Peyer's patch (tissue), 4 donors: ENCODE data around the gene IGFBP6.

Experiments used
- CTCF ChIP-seq, 6 experiments: fragments of 450-650 bp in 4 of 6; fragments of 200-600 bp in 2 of 6; sonication (generic) in 1 of 6; IDR thresholded peaks; one replicate each; pipeline ENCODE4 v1.5.1; 2017 to 2019; ENCODE audit warnings: antibody characterized with exemption in 6 of 6, mild to moderate bottlenecking in 3 of 6, moderate library complexity in 1 of 6
- POLR2A ChIP-seq, 2 donors: fragments of 450-650 bp; IDR thresholded peaks; one replicate each; pipeline ENCODE4 v1.5.1; 2017; ENCODE audit warnings: antibody characterized with exemption in 2 of 2, mild to moderate bottlenecking in 2 of 2, moderate library complexity in 2 of 2

GRCh38 chr12:53124352-53124723, 26.9 kb downstream of the IGFBP6 start:
- TF ChIP-seq POLR2A (IDR thresholded peaks at IDR 0.05), result no peak
- TF ChIP-seq CTCF (IDR thresholded peaks at IDR 0.05), result no peak
